ENCODE data around the gene SPATA6.

Gene SPATA6

GRCh38 chr1:48251821-48252220 lies 220.2 kb downstream of the SPATA6 start:
- no peak for DNase-seq (ENCODE audit: low read depth in 2 of 2)

DNA sequence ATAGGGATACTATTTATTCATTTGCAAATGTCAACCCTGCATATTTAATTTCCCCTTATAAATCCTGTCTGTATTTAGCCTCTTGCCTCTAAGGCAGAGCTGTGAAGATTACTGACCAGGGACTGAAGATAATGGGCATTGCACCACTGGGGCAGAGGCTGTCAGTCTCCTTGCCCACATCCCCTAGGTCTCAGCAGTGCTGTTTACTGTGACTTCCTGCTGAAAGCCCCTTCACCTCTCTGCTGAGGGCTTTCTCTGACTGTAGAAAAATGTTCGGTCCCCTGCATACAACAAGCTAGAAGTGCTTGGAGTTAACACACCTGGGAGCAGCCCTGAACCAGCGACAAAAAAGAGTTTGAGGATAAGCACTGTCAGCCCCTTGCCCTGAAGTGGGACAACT lies 220.7 kb downstream of the SPATA6 start:
- no peak for DNase-seq (ENCODE audit: low read depth in 2 of 2)

DNA sequence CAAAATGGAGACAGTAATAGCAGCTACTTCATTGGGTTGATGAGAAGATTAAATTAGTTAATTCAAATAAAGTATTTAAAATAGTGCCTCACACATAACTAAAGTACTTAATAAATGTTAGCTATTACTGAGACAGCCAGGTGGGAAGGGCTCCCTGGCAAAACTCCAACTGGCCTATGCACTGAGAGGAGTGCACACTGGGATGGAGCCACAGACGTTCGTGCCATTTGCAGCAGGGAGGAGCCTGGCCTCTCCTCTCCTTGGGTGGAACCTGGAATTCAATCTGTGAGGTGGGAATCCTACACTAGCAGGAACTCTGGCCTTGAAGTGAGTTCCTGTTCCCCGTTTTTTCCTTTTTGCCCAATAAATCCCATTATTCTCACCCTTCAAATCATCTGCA lies 221.4 kb downstream of the SPATA6 start:
- no peak for DNase-seq (ENCODE audit: low read depth in 2 of 2)

DNA sequence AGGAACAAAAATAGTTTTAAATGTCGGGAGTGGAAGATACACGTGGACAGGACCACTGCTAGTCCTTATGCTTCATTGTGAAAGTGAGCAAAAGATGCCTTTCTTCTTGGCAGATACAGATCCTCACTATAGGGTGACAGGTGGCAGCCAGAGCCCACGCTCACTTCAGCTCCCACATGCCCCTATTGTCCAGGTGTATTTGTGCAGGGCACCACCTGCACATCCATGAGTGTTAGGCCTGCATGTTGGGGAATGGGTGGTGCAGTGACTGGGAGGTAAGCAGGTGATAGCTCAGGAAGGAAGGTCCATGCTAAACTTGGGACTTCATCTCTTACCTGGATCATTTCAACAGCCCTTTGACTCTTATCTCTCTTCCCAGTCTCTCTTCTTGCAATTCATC lies 222.1 kb downstream of the SPATA6 start:
- no peak for DNase-seq (ENCODE audit: low read depth in 2 of 2)

- DNase-seq (ENCODE audit: low read depth in 2 of 2), result no peak
Measured at GRCh38 chr1:48248356-48248755, 223.6 kb downstream of the SPATA6 start.

- no peak for DNase-seq (ENCODE audit: low read depth in 2 of 2)
Measured at GRCh38 chr1:48246727-48247126, 225.3 kb downstream of the SPATA6 start.

All from stimulated activated CD8-positive, alpha-beta memory T cell treated with anti-CD3 and anti-CD28 coated beads, Interleukin-15, amount 100 ng/mL, for 48 hours (primary cell).